K562 (cell line): ENCODE data around the gene ZNF107. TPM values are rescaled to one million over a fixed set of nuclear protein-coding genes. Genes with fewer than 3 reads are reported as not detected.

ENCODE experiments used
- CAMTA2 ChIP-seq: fragments of 250-450 bp; sonication (Bioruptor Pico); conservative IDR thresholded peaks from 2 replicates; pipeline ENCODE4 v1.5.1; 2022
- CEBPG ChIP-seq, 3 experiments: fragments of 200-800 bp in 1 of 3; sonication (Bioruptor generic) in 1 of 3; sonication (generic) in 1 of 3; formaldehyde crosslinking in 1 of 3; IDR thresholded peaks in 2 of 3; conservative IDR thresholded peaks in 1 of 3; 2 replicates each; pipeline versions ENCODE4 v1.6.1 to v1.8.0; 2016 to 2022; ENCODE audit warnings: missing compliant biosample characterization in 2 of 3, missing genetic modification characterization in 2 of 3, mild to moderate bottlenecking in 1 of 3, missing genetic modification reagents in 1 of 3
- CHCHD3 ChIP-seq: fragments of 250-450 bp; sonication (Bioruptor Pico); IDR thresholded peaks from 2 replicates; pipeline ENCODE4 v2.1.2; 2022; ENCODE audit warnings: mild to moderate bottlenecking
- COPS2 ChIP-seq: fragments of 450-650 bp; conservative IDR thresholded peaks from 2 replicates; pipeline ENCODE4 v1.6.1; 2016; ENCODE audit warnings: mild to moderate bottlenecking, moderate library complexity
- CREB3 ChIP-seq: fragments of 450-650 bp; conservative IDR thresholded peaks from 2 replicates; pipeline ENCODE4 v1.6.1; 2016; ENCODE audit warnings: missing genetic modification characterization, low read depth, mild to moderate bottlenecking, missing compliant biosample characterization, moderate library complexity
- CTBP1 ChIP-seq: fragments of 450-650 bp; IDR thresholded peaks from 2 replicates; pipeline ENCODE4 v1.6.1; 2016; ENCODE audit warnings: borderline replicate concordance
- EP300 ChIP-seq: IDR thresholded peaks from 2 replicates; pipeline ENCODE4 v1.6.1; 2012; ENCODE audit warnings: low read length, improper control_type of control experiment
- FOXO4 ChIP-seq: fragments of 450-650 bp; formaldehyde crosslinking; IDR thresholded peaks from 2 replicates; pipeline ENCODE4 v1.4.0; 2020; ENCODE audit warnings: mild to moderate bottlenecking, moderate library complexity
- JUND ChIP-seq, 2 experiments: IDR thresholded peaks; 2 replicates in 1 of 2; 3 replicates in 1 of 2; pipeline ENCODE4 v1.6.1; 2011; ENCODE audit warnings: borderline replicate concordance in 2 of 2, low read depth in 2 of 2, low read length in 2 of 2, improper control_type of control experiment in 1 of 2, missing biosample characterization in 1 of 2, missing genetic modification characterization in 1 of 2, missing genetic modification reagents in 1 of 2
- NR2C2 ChIP-seq, 2 experiments: fragments of 200-800 bp in 1 of 2; sonication (Bioruptor generic) in 1 of 2; sonication (generic) in 1 of 2; formaldehyde crosslinking in 1 of 2; IDR thresholded peaks; 2 replicates each; pipeline versions ENCODE4 v1.6.1 to v1.8.0; 2016 to 2022; ENCODE audit warnings: mild to moderate bottlenecking in 1 of 2, missing compliant biosample characterization in 1 of 2, missing genetic modification characterization in 1 of 2, missing genetic modification reagents in 1 of 2
- PHF20 ChIP-seq: fragments of 450-650 bp; IDR thresholded peaks from 2 replicates; pipeline ENCODE4 v1.6.1; 2018; ENCODE audit not compliant: partially characterized antibody
- POLR2B ChIP-seq: fragments of 450-650 bp; IDR thresholded peaks from 2 replicates; pipeline ENCODE4 v1.6.1; 2018; ENCODE audit warnings: low read depth; ENCODE audit not compliant: partially characterized antibody
- POLR3G ChIP-seq: IDR thresholded peaks from 2 replicates; pipeline ENCODE4 v1.6.1; 2011; ENCODE audit not compliant: insufficient read length, insufficient replicate concordance; ENCODE audit errors: extremely low read depth
- RBM22 ChIP-seq: fragments of 200-400 bp; formaldehyde crosslinking; IDR thresholded peaks from 2 replicates; pipeline ENCODE4 v1.6.1; 2018; ENCODE audit warnings: low read length, low read depth; ENCODE audit not compliant: poor library complexity, severe bottlenecking
- THAP7 ChIP-seq: fragments of 250-450 bp; sonication (Bioruptor Pico); IDR thresholded peaks from 2 replicates; pipeline ENCODE4 v1.5.0; 2021
- ZNF589 ChIP-seq: fragments of 200-800 bp; sonication (Bioruptor generic); IDR thresholded peaks from 2 replicates; pipeline ENCODE4 v1.6.1; 2016; ENCODE audit warnings: low read depth, missing genetic modification characterization, missing compliant biosample characterization
- polyA plus RNA-seq, 8 experiments: library from polyadenylated mRNA; depleted of rRNA in 4 of 8; stranded (reverse) in 5 of 8; unstranded in 3 of 8; fragments of >200 nt; fragmentation: Nextera tagmentation in 2 of 8; fragmentation: Illumina TruSeq in 1 of 8; extraction: Ambion mirVana in 2 of 8; extraction: Trizol in 1 of 8; gene quantifications; 2 replicates each; pipeline versions ENCODE4 v1.2.1 to v1.2.3, GENCODE V29; 2011 to 2014; ENCODE audit warnings: inconsistent platforms in 1 of 8, missing spikeins in 1 of 8
- total RNA-seq, 7 experiments: library from RNA; depleted of rRNA in 6 of 7; stranded (reverse); fragments of >200 nt in 6 of 7; fragmentation: Illumina TruSeq in 2 of 7; extraction: Trizol in 2 of 7; gene quantifications; 2 replicates each; pipeline versions ENCODE4 v1.2.1 to v1.2.3, GENCODE V29; 2011 to 2021; ENCODE audit warnings: low replicate concordance in 1 of 7
- TF ChIP-seq, protein P1 (sequence below): fragments of 250-450 bp; sonication (Bioruptor Pico); IDR thresholded peaks from 2 replicates; pipeline ENCODE4 v1.9.0; 2021; ENCODE audit warnings: mild to moderate bottlenecking
- TF ChIP-seq, protein P2 (sequence below), 3 experiments: fragments of 200-800 bp in 1 of 3; fragments of 250-450 bp in 1 of 3; fragments of 450-650 bp in 1 of 3; sonication (Bioruptor Pico) in 1 of 3; sonication (Bioruptor generic) in 1 of 3; formaldehyde crosslinking in 1 of 3; IDR thresholded peaks; 2 replicates each; pipeline versions ENCODE4 v1.6.1 to v1.8.0; 2016 to 2022; ENCODE audit warnings: mild to moderate bottlenecking in 2 of 3, missing genetic modification characterization in 2 of 3, missing compliant biosample characterization in 1 of 3, moderate library complexity in 1 of 3

The ZNF107 gene
- total and polyA plus RNA-seq, 9 of the 15 experiments (the other 6 are each of a cell fraction or from before 2014, with no cell fraction given): 2.4 to 14.2 (median 7.9) TPM

DNA sequence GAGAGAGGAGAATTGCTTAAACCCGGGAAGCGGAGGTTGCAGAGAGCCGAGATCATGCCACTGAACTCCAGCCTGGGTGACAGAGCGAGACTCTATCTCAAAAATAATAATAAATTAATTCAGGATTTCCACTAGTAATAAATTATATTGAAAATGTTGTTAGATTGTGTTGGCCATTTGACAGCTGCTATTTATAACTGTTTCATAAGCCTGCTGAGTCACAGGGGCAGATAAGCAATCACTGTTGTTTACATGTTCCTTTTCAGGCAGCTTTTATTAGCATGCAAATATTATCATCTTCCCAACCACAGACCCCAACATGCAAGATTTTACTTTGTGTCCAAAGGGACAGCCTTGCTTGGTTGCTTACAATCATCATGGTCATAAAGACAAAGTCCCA, 78.7 kb downstream of the ZNF107 start (continued):
- TF ChIP-seq CREB3 (tag) (no peak), FOXO4 (CRISPR knock-in tag) (no peak), POLR3G (no peak), RBM22 (no peak), NR2C2 (CRISPR knock-in tag; IDR thresholded peaks at IDR 0.05) (no peak), NR2C2 (tag; IDR thresholded peaks at IDR 0.05) (no peak), PHF20 (no peak), COPS2 (no peak), THAP7 (CRISPR knock-in tag) (no peak), ZNF589 (CRISPR knock-in tag) (no peak), CEBPG (CRISPR knock-in tag; IDR thresholded peaks at IDR 0.05) (no peak), CEBPG (tag; conservative IDR thresholded peaks at IDR 0.05 in 1 of 2, IDR thresholded peaks at IDR 0.05 in 1 of 2) (peak in 1 of 2 experiments; percentile 48; a peak in 1 of 4 replicates), CTBP1 (no peak), CAMTA2 (no peak), JUND (IDR thresholded peaks at IDR 0.05; ENCODE audit: borderline replicate concordance, low read depth, low read length) (peak; percentile 65; the same call in 1 of the 2 replicates), JUND (tag; IDR thresholded peaks at IDR 0.05; ENCODE audit: borderline replicate concordance, low read depth, low read length) (peak; percentile 82), EP300 (peak; percentile 50), POLR2B (no peak), CHCHD3 (no peak)
- TF ChIP-seq, protein P1, sequence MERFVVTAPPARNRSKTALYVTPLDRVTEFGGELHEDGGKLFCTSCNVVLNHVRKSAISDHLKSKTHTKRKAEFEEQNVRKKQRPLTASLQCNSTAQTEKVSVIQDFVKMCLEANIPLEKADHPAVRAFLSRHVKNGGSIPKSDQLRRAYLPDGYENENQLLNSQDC (CRISPR knock-in tag): no peak
- TF ChIP-seq, protein P2, sequence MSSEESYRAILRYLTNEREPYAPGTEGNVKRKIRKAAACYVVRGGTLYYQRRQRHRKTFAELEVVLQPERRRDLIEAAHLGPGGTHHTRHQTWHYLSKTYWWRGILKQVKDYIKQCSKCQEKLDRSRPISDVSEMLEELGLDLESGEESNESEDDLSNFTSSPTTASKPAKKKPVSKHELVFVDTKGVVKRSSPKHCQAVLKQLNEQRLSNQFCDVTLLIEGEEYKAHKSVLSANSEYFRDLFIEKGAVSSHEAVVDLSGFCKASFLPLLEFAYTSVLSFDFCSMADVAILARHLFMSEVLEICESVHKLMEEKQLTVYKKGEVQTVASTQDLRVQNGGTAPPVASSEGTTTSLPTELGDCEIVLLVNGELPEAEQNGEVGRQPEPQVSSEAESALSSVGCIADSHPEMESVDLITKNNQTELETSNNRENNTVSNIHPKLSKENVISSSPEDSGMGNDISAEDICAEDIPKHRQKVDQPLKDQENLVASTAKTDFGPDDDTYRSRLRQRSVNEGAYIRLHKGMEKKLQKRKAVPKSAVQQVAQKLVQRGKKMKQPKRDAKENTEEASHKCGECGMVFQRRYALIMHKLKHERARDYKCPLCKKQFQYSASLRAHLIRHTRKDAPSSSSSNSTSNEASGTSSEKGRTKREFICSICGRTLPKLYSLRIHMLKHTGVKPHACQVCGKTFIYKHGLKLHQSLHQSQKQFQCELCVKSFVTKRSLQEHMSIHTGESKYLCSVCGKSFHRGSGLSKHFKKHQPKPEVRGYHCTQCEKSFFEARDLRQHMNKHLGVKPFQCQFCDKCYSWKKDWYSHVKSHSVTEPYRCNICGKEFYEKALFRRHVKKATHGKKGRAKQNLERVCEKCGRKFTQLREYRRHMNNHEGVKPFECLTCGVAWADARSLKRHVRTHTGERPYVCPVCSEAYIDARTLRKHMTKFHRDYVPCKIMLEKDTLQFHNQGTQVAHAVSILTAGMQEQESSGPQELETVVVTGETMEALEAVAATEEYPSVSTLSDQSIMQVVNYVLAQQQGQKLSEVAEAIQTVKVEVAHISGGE (CRISPR knock-in tag; IDR thresholded peaks at IDR 0.05): no peak
